CD4-positive, alpha-beta T cell treated with Interleukin-17A for 1 hour (primary cell): ENCODE measurements around the gene SLC7A6.

Source experiments
- DNase-seq: peaks from one replicate; pipeline ENCODE4 v3.0.0-alpha.2; 2020

SLC7A6 gene

DNA sequence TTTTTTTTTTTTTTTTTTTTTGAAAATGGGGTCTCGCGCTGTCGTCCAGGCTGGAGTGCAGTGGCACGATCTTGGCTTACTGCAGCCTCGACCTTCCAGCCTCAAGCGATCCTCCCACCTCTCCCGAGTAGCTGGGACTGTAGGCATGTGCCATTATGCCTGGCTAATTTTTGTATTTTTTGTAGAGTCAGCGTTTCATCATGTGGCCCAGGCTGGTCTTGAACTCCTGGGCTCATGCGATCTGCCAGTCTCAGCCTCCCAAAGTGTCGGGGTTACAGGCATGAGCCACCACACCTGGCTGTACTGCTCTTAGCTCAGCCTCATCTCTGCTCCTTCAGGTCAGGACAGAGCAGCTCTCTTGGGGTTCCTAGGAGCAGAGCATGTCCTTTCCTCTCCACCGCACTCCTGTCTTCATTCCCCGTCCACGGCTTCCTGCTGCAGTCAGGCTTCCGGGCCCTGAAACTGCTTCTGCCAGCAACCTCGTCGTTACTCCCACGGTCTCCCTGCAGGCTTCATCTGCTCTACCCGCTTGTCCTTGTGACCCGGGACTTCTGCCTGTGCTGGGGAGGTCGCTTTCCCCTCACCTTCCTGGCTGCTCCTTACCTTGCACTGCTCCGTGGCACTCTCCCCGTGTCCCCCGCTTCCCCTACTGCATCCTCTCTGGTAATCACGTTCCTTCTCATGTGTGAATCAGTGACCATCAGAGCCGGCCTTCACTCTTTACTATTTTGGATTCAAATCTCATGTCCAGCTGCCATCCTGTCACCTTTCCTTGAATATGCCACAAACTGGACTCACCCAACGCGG is 84.5 kb downstream of the SLC7A6 start:
- no peak for DNase-seq

DNA sequence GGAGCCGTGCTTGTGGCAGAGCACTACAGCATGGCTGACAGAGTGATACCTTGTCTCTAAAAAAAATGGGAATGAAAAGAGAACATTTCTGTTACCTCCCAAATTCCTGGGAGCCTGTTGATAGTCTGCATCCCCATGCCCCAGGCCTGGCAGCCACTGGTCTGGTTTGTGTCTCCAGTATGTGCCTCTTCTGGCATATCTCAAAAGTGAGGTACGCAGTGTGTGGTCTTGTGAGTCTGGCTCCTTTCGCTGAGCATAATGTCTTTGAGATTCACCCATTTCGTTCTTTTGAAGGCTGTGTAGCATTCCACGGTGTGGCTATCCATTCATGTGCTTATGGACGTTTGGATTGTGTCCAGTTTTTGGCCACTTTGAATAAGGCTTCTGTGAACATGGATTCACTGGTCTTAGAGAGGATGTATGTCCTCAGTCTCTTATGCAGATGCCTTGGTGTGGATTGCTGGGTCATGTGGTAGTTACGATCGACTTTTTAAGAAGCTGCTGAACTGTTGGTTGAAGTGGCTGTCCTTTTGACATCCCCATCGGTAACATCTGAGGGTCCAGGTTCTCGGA is 85.6 kb downstream of the SLC7A6 start:
- DNase-seq, result no peak

DNA sequence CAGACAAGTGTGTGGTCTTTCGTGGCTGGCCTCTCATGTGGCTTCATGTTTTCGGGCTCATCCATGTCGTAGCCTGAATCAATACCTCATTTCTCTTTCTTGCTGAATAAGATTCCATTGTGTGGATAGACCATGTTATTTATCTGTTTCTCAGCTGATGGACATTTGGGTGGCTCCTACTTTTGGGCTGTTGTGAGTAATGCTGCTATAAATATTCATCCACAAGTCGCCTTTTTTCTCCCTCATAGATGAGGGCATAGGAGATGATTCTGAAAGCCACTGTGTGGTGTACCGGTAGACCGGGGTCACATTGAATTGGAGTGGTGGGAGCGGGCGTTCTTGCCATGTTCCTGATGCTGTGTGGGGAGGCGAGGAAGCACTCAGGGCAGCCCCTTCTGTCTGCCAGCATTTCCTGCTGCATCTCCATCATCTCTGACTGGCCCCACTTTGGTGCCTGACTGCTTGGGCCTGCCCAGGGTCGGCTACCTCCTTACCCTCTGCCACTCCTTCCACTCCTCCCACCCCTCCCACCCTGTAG is 86.6 kb downstream of the SLC7A6 start:
- DNase-seq, result no peak
